C4-2B (cell line): Measurements from ENCODE around the gene LCNL1.

Source experiments
- ZFX ChIP-seq: fragments of 450-650 bp; IDR thresholded peaks from 2 replicates; pipeline ENCODE4 v1.6.1; 2017
- TF ChIP-seq, protein P1 (sequence below): fragments of 450-650 bp; conservative IDR thresholded peaks from 2 replicates; pipeline ENCODE4 v1.5.1; 2017; ENCODE audit warnings: mild to moderate bottlenecking

DNA sequence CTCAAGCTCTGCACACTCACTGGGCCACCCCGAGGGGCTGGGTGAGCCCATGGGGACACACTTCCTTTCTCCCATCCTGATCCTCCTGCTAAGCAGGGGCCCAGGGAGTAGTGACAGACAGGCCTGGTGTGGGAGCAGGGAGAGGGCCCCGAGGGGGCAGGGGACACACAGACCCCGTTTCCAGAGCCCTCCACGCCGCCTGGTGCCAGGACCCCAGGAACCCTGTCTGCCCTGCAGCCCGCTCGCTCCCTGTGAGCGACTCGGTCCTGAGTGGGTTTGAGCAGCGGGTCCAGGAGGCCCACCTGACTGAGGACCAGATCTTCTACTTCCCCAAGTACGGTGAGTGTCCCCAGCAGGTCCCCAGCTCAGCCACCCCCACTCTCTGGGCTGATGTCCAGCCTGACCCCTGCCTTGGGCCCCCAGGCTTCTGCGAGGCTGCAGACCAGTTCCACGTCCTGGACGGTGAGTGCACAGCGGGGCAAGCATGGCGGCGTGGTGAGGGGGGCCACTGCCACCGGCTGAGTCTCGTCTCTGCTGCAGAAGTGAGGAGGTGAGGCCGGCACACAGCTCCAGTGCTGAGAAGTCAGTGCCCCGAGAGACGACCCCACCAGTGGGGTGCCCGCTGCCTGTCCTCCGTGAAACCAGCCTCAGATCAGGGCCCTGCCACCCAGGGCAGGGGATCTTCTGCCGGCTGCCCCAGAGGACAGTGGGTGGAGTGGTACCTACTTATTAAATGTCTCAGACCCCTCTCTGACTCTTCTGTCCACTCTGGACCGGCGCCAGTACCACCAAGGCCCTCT lies 36.4 kb upstream of the LCNL1 start:
- no peak for TF ChIP-seq ZFX
- TF ChIP-seq, protein P1, sequence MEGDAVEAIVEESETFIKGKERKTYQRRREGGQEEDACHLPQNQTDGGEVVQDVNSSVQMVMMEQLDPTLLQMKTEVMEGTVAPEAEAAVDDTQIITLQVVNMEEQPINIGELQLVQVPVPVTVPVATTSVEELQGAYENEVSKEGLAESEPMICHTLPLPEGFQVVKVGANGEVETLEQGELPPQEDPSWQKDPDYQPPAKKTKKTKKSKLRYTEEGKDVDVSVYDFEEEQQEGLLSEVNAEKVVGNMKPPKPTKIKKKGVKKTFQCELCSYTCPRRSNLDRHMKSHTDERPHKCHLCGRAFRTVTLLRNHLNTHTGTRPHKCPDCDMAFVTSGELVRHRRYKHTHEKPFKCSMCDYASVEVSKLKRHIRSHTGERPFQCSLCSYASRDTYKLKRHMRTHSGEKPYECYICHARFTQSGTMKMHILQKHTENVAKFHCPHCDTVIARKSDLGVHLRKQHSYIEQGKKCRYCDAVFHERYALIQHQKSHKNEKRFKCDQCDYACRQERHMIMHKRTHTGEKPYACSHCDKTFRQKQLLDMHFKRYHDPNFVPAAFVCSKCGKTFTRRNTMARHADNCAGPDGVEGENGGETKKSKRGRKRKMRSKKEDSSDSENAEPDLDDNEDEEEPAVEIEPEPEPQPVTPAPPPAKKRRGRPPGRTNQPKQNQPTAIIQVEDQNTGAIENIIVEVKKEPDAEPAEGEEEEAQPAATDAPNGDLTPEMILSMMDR = no peak
